ENCODE data around the gene ZNF157.

GRCh38 chrX:47448165-47448806, 77.9 kb downstream of the ZNF157 start:
- TF ChIP-seq CTCF (IDR thresholded peaks at IDR 0.05): no peak
- no peak for TF ChIP-seq POLR2A (IDR thresholded peaks at IDR 0.05)
